ES-I3 (cell line): Measurements from ENCODE around the gene DOCK10.

ENCODE experiments used
- H3K36me3 ChIP-seq: 2 replicates; pipeline ENCODE4 v1.6.1; 2013; ENCODE audit warnings: mild to moderate bottlenecking, low read length, control low read depth, moderate library complexity; ENCODE audit not compliant: insufficient read depth
- H3K4me1 ChIP-seq: 2 replicates; pipeline ENCODE4 v1.6.1; 2013; ENCODE audit warnings: mild to moderate bottlenecking, control low read depth, low read length; ENCODE audit not compliant: insufficient read depth
- H3K9ac ChIP-seq: 2 replicates; pipeline ENCODE4 v1.6.1; 2013; ENCODE audit warnings: low read depth, mild to moderate bottlenecking, low read length, moderate library complexity
- H3K9me3 ChIP-seq: 2 replicates; pipeline ENCODE4 v1.6.1; 2013; ENCODE audit warnings: mild to moderate bottlenecking, low read length, moderate library complexity; ENCODE audit not compliant: control insufficient read depth, insufficient read depth

The DOCK10 gene

DNA sequence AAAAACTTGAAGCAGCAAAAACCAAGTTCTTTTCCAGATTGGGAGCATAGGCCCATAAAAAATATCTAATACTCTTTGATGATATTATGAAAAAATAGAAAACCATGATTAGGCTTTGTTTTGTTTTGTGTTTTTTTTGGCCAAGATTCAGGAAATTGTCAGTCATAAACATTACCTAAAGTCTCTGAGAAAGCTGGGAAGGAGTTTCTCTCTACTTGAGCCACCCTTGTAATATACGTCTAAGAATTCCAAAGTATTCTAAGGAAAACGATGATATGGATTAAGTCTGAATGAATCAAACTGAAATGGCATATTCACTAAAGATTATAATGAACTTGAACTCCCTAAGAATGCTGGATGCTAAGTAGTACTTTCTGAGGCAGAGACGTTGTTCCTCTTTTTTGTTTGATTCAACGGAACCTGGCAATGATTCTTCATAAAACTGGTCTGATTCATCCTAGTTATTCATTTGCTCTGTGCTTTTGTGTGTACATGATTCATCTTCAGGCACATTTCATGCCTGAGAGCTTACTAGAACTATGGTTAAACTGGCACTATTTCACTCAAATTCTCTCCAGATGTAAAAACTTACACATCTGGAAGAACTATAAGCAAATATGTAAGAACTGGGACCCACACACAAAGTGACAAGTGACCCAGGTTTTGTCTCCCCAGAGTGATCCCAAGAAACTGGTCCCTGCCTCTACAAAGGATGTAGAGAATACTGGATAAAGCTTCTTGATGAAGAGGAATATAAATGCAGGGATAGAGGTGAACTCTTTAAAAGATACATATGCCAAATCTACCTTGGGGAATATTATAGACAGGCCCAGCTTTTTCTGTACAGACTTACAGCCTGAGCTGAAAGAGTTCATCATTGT is 159.7 kb downstream of the DOCK10 start:
- H3K4me1 ChIP-seq: no peaks in the 10 kb centered on the region
- no peaks in the 10 kb centered on the region for H3K9me3 ChIP-seq
- no peak overlapping the region for H3K9ac ChIP-seq
- no peaks in the 10 kb centered on the region for H3K36me3 ChIP-seq

DNA sequence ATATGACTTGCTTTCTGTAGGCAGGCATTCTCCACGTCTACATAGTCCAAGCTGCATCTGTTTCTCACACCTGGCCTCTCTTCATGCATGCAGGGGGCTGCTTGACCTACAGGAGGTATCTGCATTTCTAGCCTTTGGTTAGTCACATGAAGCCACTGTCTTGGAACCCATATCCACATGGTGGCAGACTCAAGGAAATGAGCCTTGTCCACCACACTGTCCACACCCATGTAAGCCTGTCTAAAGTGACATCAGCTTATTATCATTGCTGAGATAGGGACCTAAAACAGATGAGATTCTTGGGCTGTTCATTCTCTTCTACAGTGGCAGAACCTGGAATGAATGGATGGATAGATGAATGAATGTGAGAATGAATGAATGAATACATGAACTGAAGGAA is 160.4 kb downstream of the DOCK10 start:
- Histone ChIP-seq H3K4me1 (no peaks in the 10 kb centered on the region), H3K36me3 (no peaks in the 10 kb centered on the region), H3K9ac (no peak overlapping the region)

DNA sequence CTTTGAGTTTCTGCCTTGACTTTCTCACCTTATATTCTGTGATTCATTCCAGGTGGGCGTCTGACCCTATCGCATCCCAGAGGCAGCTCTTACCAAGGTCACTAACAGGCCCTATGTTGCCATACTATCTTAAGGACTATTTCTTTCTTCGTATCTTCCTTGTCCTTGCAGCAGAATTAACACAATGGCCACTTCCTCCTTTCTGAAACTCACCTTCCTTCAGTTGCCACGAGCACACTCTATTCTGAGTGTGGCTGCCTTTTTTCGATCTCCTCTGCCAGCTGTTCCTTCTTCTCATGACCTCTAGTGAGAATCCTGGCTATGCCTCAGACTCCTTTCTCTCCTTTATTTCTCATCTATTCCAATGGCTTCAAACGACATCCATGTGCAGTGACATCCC is 165.7 kb downstream of the DOCK10 start:
- Histone ChIP-seq H3K36me3 (no peaks in the 10 kb centered on the region), H3K9me3 (no peaks in the 10 kb centered on the region), H3K9ac (no peak overlapping the region), H3K4me1 (no peaks in the 10 kb centered on the region)

More for the DNA sequence above, 160.4 kb downstream of the DOCK10 start:
- H3K9me3 ChIP-seq: no peaks in the 10 kb centered on the region

DNA sequence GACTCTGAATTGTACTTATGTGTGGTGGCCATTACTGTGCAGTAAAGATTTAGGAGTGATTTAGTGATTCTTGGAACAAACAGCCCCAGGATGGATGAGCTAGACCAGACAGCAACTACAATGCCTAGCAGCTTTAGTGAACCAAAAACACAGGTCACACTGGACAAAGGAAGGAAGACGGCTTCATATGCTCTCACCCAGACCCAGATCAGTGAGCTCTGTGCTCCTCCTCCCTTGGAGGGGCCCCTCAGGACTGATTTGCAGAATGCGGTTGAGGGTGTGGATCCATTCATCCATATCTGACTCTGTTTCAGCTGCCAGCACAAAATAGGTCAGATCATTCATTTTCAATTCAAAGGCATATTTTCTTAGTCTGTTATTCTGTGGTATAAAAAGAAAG is 166.4 kb downstream of the DOCK10 start:
- H3K4me1 ChIP-seq: no peaks in the 10 kb centered on the region
- H3K36me3 ChIP-seq: no peaks in the 10 kb centered on the region
- no peak overlapping the region for H3K9ac ChIP-seq

DNA sequence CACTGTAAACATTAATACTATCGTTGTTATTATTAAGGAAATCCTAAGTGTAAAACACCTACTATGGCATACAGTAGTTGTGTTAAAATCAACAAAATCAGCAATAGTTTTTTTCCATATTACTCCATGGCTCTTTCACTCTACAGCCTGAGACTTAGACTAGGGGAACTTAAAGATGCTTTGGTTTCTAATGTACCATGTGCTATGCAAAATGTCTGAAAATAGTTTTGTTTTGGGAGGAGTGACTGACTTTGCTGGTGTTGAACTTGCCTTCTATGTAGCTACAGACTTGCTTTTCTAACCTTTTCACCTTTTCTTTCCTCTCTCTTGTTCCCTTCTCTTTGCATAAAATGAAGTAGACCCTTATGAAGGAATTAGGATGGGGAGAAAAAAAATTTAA is 167.1 kb downstream of the DOCK10 start:
- no peaks in the 10 kb centered on the region for H3K4me1 ChIP-seq
- H3K36me3 ChIP-seq: no peaks in the 10 kb centered on the region
- no peak overlapping the region for H3K9ac ChIP-seq

More for the DNA sequence above, 166.4 kb downstream of the DOCK10 start:
- H3K9me3 ChIP-seq: no peaks in the 10 kb centered on the region

DNA sequence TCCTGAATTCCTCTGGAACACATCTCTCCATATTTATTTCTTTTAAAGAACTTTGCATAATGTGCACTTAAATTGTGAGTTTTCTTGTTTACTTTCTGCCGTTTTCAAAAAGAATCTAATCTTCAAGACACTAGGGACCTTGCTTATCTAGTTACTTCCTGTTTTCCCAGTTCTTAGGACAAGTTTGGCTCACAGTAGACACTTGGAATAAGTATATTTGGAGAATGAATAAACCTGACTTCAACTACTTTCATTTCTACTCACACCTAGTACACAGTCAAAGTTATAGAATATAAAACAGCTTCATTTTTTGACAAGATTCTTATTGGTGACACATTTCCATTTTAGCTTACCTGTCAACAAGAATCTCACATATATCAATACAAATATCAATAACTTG is 170.5 kb downstream of the DOCK10 start:
- H3K36me3 ChIP-seq: no peaks in the 10 kb centered on the region
- no peaks in the 10 kb centered on the region; the same call in 1 of the 2 replicates for H3K9me3 ChIP-seq
- no peaks in the 10 kb centered on the region for H3K4me1 ChIP-seq
- H3K9ac ChIP-seq: no peak overlapping the region

More for the DNA sequence above, 167.1 kb downstream of the DOCK10 start:
- H3K9me3 ChIP-seq: no peaks in the 10 kb centered on the region; the same call in 1 of the 2 replicates

DNA sequence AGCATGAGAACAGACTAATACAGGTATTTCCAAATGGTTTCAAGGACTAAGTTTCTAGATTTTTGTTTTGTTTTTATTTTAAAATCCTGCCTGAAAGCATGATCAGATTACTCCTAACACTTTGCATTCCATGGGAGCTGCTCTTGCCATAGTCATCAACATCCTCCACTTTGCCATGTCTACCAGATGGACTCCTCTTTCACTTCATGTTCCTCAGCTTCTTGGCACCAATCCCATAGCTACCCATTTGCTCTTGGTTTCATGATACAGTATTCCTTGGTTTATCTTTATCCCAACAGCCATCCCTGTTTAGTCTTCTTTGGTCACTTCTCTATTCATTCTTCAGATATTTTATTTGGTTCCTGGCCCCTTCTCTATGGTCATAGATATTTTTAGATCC is 171.9 kb downstream of the DOCK10 start:
- H3K36me3 ChIP-seq: no peaks in the 10 kb centered on the region
- no peaks in the 10 kb centered on the region for H3K4me1 ChIP-seq
- no peak overlapping the region for H3K9ac ChIP-seq
- no peaks in the 10 kb centered on the region; the same call in 1 of the 2 replicates for H3K9me3 ChIP-seq

DNA sequence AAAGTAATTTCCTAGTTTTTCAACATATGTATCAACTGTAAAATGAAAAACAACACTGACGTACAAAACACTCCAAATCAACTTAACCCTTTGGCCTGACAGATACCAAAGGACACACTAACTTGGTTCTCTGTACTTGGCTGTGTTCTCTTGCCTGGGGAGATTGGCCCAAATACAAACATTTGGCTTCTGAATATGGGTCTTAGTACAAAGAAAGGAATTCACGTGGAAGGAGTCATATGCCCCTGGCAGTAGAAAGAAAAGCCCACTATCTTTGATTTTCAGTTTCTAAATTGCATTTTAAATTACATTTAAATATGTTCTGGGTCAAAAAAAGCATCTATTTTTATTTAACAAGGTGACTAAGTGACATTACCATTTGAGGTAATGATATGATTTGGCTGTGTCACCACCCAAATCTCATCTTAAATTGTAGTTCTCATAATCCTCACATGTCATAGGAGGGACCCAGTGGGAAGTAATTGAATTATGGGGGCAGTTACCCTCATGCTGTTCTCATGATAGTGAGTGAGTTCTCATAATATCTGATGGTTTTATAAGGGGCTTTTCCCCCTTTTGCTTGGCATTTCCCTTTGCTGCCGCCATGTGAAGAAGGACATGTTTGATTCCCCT is 172.6 kb downstream of the DOCK10 start:
- Histone ChIP-seq H3K9me3 (no peaks in the 10 kb centered on the region; the same call in 1 of the 2 replicates), H3K9ac (no peak overlapping the region), H3K4me1 (no peaks in the 10 kb centered on the region), H3K36me3 (no peaks in the 10 kb centered on the region)

DNA sequence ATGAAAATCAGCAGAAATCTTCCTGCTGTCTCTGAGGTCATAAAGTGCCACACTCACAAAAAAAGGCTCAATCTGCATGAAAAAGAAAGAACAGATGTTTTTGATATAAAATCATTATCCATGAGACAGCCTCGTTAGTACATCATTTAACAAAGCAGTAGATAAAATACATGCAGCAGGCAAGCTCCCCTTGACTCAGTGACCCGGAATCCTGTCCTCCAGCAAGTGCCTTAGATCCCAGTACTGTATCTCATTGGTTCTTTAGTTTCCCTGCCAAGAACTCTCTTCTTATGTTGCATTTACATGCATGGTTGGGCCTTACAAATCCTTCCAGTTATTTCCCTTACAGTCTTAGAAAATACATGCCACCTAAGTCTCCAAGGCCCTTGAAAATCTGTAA is 177.3 kb downstream of the DOCK10 start:
- Histone ChIP-seq H3K9me3 (no peaks in the 10 kb centered on the region; the same call in 1 of the 2 replicates), H3K9ac (no peak overlapping the region), H3K4me1 (no peaks in the 10 kb centered on the region), H3K36me3 (no peaks in the 10 kb centered on the region)

DNA sequence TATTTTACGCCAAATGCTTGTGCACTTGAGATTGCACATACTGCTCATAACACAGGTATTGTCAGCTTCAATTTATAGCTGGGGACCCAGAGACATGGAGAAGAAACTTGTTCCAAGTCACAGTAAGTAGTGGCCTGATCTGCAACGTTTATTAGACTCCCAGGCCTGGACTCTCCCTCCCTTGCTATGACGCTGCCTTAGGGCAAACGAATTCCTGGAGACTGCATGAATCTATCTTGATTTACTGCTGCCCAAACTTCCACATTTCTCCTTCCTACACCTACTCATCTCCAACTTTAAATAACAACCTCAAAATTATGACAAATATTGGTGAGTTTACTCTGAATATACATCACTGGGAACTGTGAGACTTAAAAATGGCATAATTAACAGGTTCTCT is 181.0 kb downstream of the DOCK10 start:
- Histone ChIP-seq H3K9ac (no peak overlapping the region), H3K36me3 (no peaks in the 10 kb centered on the region), H3K9me3 (no peaks in the 10 kb centered on the region), H3K4me1 (no peaks in the 10 kb centered on the region)

DNA sequence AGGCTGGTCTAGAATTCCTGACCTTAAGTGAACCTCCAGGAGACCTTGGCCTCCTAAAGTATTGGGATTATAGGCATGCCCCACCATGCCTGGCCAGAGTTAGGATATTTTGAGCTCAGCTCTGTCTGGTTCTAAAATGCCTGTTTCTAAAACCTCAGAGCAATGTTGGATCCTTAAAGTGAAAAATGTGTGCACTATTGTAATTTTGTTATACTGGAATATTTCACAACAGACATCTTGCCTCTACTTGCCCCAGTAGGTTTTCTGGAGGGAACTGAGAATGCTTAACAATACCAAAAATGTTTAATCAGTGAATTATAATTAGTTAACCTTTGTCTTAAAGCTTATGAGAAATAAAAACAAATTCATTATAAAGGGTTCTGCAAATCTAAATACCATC is 181.5 kb downstream of the DOCK10 start:
- no peaks in the 10 kb centered on the region for H3K36me3 ChIP-seq
- no peak overlapping the region for H3K9ac ChIP-seq
- no peaks in the 10 kb centered on the region for H3K4me1 ChIP-seq
- no peaks in the 10 kb centered on the region for H3K9me3 ChIP-seq

DNA sequence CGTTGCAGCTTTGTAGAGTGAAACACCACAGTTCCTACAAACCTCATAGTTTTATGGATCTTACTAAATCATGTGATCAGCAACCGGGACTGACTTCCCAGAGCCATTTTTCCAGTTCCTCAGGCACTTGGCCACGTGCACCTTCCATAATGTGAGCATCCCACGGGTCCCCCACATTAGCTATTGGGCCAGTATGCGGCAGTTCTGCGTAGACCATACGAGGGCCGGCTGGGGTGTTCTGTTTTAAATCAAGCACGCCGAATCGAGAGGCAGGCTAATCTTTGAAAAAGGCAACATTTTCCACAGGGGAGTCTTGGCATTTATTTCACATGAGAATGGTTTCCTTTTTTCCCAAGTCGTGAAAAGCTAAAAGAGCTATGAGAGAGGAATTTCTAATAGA is 190.5 kb downstream of the DOCK10 start:
- H3K9ac ChIP-seq: no peak overlapping the region
- H3K36me3 ChIP-seq: no peaks in the 10 kb centered on the region
- H3K4me1 ChIP-seq: no peaks in the 10 kb centered on the region
- H3K9me3 ChIP-seq: no peaks in the 10 kb centered on the region

DNA sequence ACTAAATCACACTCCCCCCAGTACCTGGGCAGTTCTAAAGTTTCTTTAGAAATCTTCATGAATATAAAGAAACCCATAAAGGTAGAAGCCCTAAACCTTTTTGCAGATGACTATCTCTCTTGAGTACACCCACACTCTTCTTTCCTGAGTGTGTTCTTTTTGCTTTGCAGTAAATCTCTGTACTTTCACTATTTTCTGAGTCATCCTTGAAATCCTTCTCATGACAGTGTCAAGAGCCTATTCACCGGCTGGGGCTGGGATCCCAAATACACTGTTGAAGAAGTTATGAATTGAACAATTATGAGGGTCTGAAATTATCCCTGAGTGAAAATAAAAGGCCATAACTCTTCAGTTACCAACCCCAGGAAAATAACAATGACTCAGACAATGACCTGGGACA is 192.2 kb downstream of the DOCK10 start:
- Histone ChIP-seq H3K4me1 (no peaks in the 10 kb centered on the region), H3K36me3 (no peaks in the 10 kb centered on the region), H3K9me3 (no peaks in the 10 kb centered on the region), H3K9ac (no peak overlapping the region)

DNA sequence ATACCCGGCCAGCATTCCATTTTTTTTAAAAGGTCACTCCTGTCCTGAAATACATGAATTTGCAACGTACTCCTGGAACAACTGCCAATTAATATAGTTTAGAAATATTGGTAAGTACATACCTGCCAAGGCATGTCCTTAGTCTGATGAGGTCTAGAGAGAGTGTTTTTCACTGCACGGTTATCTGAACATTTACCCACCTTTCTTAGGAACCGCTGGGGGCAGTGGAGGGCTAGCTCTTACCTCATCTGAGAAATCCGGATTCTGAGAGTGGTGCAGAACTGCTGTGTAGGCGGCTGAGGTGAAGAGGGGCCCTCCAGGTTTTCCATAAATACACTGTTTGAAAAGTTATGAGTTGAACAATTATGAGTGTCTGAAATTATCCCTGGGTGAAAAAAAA is 193.0 kb downstream of the DOCK10 start:
- Histone ChIP-seq H3K9ac (no peak overlapping the region), H3K9me3 (no peaks in the 10 kb centered on the region), H3K36me3 (no peaks in the 10 kb centered on the region), H3K4me1 (no peaks in the 10 kb centered on the region)
